ENCODE measurements around the gene GMDS.

Gene GMDS

GRCh38 chr6:1618311-1619097, 626.9 kb downstream of the GMDS start:
- TF ChIP-seq, protein P1, sequence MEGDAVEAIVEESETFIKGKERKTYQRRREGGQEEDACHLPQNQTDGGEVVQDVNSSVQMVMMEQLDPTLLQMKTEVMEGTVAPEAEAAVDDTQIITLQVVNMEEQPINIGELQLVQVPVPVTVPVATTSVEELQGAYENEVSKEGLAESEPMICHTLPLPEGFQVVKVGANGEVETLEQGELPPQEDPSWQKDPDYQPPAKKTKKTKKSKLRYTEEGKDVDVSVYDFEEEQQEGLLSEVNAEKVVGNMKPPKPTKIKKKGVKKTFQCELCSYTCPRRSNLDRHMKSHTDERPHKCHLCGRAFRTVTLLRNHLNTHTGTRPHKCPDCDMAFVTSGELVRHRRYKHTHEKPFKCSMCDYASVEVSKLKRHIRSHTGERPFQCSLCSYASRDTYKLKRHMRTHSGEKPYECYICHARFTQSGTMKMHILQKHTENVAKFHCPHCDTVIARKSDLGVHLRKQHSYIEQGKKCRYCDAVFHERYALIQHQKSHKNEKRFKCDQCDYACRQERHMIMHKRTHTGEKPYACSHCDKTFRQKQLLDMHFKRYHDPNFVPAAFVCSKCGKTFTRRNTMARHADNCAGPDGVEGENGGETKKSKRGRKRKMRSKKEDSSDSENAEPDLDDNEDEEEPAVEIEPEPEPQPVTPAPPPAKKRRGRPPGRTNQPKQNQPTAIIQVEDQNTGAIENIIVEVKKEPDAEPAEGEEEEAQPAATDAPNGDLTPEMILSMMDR (IDR thresholded peaks at IDR 0.05; ENCODE audit: insufficient read depth, low read length, poor library complexity, severe bottlenecking), result no peak
- no peak overlapping the region for H3K4me3 ChIP-seq (replicated peaks; ENCODE audit: low read depth, low read length)
- H3K36me3 ChIP-seq (ENCODE audit: control insufficient read depth, insufficient read depth, low read length), result no peaks in the 10 kb centered on the region
- H3K27me3 ChIP-seq (replicated peaks; ENCODE audit: control insufficient read depth, insufficient read depth, low read length), result no peaks in the 10 kb centered on the region; the same call in none of the 2 replicates
- DNase-seq (ENCODE audit: extremely low read depth, insufficient read length), result no peak

DNA sequence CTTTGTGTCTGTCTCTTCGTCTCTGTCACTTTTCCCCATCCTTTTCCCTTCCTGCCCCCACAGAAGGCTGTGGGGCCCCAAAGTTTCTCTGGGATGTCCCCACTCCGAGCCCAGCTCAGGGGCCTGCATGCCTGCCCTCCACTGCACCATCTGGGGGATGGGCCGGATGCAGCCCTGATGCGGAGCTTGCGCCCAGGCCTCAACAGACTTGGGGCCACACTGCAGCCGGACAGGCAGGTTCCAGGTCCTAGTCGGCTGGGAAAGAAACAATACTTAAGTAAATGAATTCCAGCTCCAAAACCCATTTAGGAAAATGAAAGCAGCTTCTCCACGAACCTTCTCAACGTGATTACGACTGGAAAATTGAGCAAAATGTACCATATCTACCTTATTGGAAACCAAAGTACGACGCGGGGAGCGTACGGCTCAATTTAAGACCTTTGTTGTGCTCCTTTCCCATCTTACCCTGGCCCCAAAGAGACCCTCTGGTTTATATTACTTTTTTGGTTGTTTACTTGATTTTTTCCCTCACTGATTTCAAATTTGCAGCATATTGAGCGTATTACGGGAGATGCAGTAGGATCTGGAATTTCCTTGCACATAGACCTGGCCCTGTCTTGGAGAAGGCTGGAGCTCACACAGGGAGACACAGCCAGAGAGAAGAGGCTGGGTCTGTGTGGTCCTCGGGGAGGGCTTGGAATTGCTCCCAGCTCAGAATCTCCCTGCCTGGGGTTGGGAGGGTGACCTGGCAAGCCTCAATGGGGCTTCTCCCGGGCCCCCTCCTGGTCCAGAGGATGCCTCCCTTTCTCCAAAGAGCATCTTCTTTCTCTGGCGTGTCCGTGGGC, 627.7 kb downstream of the GMDS start:
- TF ChIP-seq, protein P1 (IDR thresholded peaks at IDR 0.05; ENCODE audit: insufficient read depth, low read length, poor library complexity, severe bottlenecking), result no peak
- H3K4me3 ChIP-seq (replicated peaks; ENCODE audit: low read depth, low read length), result no peak overlapping the region
- no peaks in the 10 kb centered on the region; the same call in none of the 2 replicates for H3K27me3 ChIP-seq (replicated peaks; ENCODE audit: control insufficient read depth, insufficient read depth, low read length)
- H3K36me3 ChIP-seq (ENCODE audit: control insufficient read depth, insufficient read depth, low read length), result no peaks in the 10 kb centered on the region
- DNase-seq (ENCODE audit: extremely low read depth, insufficient read length), result no peak

GRCh38 chr6:1616701-1617463, 628.5 kb downstream of the GMDS start:
- TF ChIP-seq, protein P1 (IDR thresholded peaks at IDR 0.05; ENCODE audit: insufficient read depth, low read length, poor library complexity, severe bottlenecking), result no peak
- DNase-seq (ENCODE audit: extremely low read depth, insufficient read length), result no peak
- H3K27me3 ChIP-seq (replicated peaks; ENCODE audit: control insufficient read depth, insufficient read depth, low read length), result no peaks in the 10 kb centered on the region; the same call in none of the 2 replicates
- no peaks in the 10 kb centered on the region for H3K36me3 ChIP-seq (ENCODE audit: control insufficient read depth, insufficient read depth, low read length)
- no peak overlapping the region for H3K4me3 ChIP-seq (replicated peaks; ENCODE audit: low read depth, low read length)

DNA sequence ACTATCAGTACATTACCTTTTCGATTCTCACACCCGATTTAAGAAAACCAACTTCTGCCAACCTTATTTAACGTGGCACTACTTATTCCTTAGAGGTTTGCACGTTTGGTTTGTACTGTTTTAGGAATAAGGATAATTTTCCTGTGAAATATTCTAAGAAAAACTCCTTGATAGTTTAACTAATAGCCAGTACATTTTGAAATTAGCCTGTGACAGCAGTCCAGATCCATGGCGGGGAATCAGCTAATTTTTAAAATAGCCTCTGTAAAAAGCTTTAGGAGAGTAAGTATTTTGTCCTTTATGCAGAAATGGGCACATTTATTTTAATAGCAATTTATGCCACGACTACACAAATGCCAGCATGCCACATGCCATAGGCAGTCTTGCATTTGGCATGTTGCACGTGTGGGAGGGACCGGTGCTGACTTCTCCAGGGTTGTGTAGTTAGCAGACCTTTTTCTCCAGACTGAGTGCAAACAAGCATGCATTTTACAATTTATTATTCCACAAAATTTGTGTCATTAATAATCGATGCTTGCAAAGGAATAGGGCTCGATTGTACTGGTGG, 629.5 kb downstream of the GMDS start:
- Histone ChIP-seq H3K4me3 (replicated peaks; ENCODE audit: low read depth, low read length) (no peak overlapping the region), H3K27me3 (replicated peaks; ENCODE audit: control insufficient read depth, insufficient read depth, low read length) (no peaks in the 10 kb centered on the region; the same call in none of the 2 replicates), H3K36me3 (ENCODE audit: control insufficient read depth, insufficient read depth, low read length) (no peaks in the 10 kb centered on the region)
- DNase-seq (ENCODE audit: extremely low read depth, insufficient read length), result no peak
- TF ChIP-seq, protein P1 (IDR thresholded peaks at IDR 0.05; ENCODE audit: insufficient read depth, low read length, poor library complexity, severe bottlenecking), result no peak

DNA sequence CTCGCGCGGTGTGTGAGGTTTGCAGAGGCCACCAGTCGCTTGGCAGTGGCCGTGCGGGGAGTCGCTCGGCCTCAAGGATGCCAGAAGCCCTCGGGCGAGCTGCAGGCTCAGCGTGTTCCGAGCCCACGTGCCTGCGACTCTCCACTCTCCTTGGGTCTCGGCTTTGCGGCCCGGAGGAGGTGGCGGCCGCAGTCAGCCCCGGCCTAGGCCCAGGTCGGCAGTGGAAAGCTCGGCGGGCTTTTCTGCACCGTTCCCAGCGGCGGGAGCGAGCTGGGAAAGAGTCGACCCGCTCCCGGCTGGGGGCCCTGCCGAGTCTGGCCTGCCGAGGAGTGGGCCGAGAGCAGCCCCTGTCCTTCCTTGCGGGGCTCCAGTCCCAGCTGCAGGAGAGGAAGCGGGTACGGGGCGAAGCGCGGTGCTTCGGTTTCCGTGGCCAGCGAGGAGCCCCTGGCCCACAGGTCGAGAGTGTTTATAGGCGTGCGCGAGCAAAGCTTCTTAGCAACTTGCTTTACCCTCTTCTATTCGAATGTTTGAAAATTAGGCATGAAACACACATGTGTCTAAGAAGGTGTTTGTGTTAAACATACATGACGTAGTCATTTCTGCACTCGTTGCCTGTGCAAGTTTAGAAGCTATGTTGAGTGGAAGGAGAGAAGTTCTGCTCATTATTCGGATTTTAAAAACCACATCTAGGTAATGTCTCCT, 630.1 kb downstream of the GMDS start:
- Histone ChIP-seq H3K36me3 (ENCODE audit: control insufficient read depth, insufficient read depth, low read length) (no peaks in the 10 kb centered on the region), H3K27me3 (replicated peaks; ENCODE audit: control insufficient read depth, insufficient read depth, low read length) (no peaks in the 10 kb centered on the region; the same call in none of the 2 replicates), H3K4me3 (replicated peaks; ENCODE audit: low read depth, low read length) (no peak overlapping the region)
- TF ChIP-seq, protein P1 (IDR thresholded peaks at IDR 0.05; ENCODE audit: insufficient read depth, low read length, poor library complexity, severe bottlenecking), result no peak
- DNase-seq (ENCODE audit: extremely low read depth, insufficient read length), result no peak
